ENCODE data around the gene RAB13.

The RAB13 gene

DNA sequence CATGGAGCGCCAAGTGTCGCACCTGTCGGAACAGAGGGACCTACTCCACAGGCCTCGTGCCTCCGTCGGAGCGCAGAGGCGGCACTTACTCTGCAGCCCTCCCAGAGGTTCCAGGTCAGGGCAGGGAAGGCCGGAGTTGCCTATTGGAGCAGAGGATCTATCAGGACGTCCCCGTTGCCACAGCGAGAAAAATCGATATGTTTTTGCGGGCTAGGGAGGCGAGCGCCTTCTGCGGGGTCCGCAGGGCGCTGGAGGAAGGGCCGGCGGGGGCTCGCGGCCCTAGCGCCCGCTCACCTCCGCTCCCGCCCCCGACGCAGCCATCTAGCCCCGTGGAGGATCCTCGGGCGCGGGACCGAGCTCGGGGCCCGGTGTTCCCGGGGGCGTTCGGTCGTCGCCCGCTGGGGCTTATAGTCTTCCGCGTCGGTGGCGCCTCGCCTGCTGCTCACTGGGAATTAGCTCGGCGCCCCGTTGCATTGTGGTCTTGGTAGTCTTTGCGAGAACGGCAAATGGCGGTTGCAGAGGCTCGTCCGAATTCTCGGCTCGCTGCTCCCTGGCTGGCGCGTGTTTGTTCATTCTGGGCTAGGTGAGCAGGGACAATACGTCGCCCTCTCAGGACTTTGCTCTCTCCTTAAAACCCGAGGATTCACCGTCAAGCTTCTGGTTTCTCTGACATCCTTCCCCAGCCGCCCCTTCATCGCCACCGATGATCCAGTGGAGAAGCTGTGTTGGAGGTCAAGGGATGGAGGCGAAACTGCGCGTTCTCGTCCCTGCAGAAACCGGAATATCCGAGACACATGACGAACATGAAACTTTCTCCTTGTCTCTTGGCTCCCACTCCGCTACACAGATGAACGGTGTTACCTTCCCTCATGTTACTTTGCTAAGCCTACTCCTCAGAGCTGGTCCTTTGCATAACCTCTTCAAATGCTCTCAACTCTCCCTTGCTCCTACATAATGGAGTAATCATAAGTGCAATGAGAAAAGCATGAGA is 8.6 kb downstream of the RAB13 start, which contains the start of gene JTB:
JTB (minus strand) TSS at position 425 of the 991 bp plus-strand sequence; CDS start at position 3, 422 bp downstream.
- peak; percentile 91 for DNase-seq

DNA sequence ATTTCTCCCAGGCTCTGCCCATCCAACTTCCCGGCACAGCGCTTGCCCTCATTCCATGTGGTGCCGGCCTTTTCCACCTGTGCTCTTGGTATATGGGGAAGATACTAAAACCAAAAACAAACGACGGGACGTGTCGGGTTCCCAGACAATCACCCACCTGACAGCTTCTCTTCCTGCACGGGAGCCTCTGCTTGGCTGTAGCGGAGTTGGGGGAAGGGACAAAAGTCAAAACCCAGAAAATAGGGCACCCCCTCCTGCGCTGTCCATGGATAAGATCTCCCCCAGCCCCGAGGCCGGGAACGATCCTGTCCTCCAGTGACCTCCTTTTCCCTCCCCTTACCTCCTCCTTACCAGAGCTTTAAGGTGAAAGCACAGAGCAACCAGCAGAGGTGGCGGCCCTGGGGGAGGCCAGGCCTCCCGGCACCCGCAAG is 9.3 kb downstream of the RAB13 start:
- DNase-seq = no peak

DNA sequence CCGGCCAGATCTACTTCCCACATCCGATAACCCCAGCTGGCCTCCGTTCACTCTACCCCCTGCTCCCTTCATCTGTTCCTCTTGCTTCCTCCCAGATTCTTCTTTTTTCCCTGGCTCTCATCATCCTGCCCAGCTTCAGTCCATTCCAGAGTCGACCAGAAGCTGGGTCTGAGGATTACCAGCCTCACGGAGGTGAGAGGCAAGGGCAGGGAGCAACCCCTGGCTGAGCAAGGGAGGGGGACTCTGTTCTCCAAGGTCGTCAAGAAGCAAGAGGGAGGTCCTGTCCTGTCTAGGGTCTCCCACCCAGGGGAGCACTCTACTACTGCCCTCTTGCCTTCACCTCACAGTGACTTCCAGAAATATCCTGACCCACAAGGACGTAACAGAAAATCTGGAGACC is 12.6 kb downstream of the RAB13 start:
- no peak for DNase-seq

DNA sequence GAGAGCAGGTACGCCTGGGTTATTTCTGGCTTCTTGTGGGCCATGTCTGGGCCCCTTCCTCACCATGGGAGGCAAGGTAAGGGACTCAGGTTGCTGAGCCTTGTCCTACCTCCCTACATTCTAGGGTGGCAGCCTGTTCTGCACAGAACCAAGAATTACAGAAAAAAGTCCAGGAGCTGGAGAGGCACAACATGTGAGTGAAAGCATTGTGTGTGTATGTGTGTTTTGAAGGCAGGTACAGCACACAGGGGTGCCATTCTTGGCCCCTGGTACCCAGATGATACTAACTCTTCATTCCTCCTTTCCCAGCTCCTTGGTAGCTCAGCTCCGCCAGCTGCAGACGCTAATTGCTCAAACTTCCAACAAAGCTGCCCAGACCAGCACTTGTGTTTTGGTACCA is 13.1 kb downstream of the RAB13 start:
- DNase-seq = no peak

DNA sequence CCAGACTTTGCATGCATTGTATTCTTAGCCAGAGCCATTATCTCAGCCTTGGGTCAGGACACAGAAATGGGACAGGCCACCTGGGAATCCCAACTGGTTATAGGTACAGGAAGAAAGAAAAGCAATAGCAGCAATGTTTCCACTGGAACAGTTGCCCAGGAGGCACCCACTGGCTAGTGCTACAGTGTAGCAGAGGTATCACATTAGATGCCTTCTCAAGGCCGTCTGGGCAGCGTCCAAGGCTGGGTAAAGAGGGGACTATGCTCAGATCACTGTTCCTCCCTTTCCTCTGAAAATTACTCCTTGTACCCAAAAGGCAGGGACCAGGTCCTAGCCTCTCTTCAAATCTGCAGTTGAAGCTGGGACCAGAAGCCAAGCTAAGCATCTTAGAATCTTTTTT is 15.8 kb downstream of the RAB13 start:
- no peak for DNase-seq

DNA sequence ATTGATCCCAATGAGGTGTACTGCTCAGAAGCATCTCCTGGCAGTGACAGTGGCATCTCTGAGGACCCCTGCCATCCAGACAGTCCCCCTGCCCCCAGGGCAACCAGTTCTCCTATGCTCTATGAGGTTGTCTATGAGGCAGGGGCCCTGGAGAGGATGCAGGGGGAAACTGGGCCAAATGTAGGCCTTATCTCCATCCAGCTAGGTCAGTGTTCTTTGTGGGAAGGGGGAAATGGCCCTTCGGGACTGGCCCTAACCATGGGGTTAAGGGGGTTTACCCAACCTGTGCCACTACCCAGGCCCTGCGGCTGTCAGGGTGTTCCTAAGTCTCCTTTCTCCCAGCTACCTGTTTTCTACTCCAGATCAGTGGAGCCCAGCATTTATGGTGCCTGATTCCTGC is 17.2 kb downstream of the RAB13 start:
- no peak for DNase-seq

DNA sequence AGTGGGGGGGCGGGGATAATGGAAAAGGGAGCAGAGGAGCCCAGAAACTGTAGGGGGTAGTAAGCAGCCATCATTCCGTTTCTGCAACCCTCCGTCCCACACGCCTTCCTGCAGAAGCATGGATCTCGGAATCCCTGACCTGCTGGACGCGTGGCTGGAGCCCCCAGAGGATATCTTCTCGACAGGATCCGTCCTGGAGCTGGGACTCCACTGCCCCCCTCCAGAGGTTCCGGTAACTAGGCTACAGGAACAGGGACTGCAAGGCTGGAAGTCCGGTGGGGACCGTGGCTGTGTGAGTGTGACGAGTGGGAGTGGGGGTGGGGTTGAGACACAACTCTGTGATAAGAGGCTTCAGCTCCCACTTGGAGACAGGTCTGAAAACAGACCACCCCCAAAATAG is 17.7 kb downstream of the RAB13 start:
- no peak for DNase-seq

DNA sequence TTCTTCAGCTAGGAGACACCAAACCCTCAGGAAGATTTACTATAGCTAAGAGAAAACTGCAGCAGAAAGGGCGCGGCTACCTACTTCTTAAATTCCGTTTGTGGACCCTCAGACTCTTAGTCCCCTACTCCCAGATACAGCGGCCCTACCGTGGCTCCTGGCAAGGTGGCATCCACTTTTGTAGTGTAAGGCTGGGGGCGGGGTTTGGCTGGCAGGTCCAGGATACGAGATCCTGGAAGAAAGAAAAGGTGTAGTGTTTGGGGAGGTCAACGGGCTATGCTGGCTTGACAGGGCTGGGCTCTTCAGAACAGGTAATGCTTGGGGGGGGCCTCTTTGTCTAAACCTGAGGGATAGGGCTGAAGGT is 18.2 kb downstream of the RAB13 start:
- peak; percentile 48 for DNase-seq

DNA sequence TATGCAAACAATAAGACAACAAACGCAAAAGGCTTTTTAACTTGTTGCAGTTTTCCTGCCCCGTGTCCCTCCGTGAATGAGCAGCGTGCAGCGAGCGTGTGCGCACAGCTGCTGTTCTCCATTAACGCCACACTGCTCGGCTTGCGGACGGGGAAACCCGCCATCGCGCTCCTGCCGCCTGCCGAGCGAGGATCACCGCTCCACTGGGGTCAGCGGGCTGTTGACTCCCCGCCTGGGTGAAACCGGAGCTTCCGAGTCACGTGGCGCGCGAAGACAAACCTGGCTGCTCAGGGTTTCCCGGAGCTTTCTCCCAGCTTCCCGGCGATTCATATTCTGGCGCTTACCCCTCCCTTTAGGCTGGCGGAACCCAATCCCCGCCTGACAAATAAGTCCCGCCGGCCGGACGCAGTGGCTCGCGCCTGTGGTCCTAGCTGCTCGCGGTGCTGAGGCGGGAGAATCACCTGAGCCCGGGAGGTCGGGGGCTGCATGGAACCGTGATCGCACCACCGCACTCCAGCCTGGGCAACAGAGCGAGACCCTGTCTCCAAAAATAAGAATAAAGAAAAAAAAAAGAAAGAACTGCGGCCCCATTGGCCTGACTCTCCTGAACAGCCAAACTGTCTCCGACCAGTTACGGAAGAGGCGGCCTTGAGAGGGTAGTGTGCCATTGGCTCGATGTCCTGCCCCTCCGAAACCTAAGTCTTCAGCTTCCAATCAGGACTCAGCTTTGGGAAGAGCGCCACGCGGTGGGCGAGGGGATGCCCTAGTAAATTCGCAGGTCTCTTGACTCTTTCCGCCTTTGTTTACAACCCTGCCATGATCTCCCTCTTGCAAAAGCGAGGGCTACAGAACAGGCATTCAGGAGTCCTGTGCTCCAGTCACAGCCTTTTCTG is 18.8 kb downstream of the RAB13 start, which contains the start of gene CREB3L4:
CREB3L4 (plus strand) TSS at position 796 of the 893 bp plus-strand sequence. CDS start 624 bp downstream, outside the sequence.
- peak; percentile 95 for DNase-seq

DNA sequence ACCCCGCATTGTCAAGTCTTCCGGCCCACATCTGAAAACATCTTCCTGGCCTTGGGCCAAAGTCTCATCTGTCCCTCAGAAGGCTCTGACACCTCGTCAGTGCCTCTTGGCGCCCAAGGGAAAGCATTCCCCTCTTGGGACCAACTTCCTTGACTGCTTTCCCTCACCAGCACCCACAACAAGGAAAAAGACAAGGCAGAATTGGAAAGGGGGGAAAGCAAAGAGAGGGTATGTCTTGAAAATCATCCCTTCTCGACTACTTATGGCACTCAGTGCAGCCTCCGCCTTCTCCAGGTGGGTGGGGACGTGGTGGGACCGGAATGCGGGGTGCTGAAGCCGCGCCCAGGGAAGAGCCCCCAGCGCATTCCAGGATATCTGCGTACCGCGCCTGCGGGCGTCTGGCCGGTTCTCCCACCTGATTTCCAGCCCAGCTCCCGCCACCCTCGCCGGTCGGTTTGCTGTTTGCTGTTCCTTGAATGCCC is 22.2 kb downstream of the RAB13 start:
- peak; percentile 67 for DNase-seq

DNA sequence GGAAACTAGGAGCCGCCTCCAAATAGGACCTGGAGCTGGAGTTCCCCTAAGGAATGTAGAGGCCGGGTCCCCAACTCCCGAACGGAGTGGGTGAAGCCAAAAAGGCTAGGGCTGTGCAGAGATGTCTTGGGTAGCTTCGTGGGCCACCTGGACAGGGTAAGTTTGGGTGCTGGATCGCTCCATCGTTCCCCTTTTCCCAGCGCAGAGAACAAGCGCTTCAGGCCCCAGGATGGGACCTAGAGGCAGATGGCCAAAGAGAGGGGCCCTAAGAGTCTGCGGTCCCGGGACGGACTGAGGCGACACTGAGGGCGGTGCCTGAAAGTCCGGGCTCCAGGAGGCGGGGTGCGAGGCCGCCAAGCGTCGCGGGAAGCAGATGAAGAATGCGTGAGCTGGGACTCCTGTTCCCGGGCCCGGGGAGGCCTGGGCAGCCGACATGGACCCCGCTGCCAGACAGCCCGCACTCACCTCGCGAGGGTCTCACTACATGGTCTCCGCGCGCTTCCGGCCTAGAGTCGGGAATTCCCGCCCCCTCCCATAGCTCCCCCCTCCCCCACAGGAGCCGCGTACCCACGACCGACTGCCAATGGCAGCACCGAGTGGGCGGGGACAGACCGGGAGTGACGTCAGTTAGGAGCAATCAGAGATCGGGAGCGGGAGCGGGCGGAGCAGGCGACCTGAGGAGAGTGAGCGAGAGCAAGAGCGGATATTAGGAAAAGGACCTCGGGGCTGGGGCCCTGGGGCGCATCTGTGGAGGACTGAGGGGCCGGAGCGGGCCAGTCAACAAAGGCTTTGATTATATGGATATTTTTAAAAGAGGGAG is 22.9 kb downstream of the RAB13 start, which contains the start of gene SLC39A1:
SLC39A1 (minus strand) TSS at position 508 of the 820 bp plus-strand sequence. CDS start 822 bp downstream, outside the sequence.
- DNase-seq = peak; percentile 99

DNA sequence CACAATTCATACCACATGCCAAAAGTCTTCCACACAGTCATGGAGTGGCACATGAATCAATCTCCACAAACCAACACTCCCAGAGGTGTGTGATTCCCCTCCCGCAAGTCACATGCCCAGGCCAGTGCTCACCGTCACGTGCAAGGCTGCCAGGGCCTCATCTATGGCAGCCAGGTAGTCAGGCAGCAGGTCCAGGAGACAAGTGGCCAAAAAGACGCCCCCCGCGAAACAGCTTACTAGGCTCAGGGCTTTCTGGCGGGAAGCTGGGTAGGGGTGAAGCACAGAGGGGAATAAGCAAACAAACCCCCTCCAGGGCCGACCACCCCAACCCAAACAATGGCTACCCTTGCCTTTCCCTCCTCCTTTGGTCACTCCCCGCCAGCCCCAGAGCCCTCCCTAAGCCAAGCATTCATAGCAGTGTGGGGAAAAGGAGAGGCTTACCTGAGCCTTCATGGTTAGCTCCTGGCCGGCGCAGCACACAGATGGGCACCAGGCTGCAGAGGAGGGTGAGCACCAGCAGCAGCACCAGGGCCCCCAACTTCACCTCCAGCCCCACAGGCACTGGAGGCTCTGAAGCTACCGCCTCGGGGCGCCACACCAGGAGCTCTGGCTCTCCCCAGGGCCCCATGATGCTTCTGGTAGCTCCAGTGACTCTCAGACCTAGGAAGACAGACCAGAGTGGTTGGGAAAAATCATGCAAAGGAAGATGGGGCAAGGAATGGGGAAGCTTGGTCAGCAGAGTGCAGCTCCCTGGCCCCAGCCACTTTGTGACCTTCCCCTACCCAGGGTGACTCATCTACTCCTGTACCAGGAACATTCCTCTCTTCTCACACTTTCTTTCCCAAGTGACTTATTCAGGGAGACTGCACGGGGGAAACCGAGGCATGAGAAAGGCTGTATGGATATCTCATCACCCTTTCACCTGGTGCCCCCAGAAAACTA is 23.8 kb downstream of the RAB13 start:
- DNase-seq = peak; percentile 37

DNA sequence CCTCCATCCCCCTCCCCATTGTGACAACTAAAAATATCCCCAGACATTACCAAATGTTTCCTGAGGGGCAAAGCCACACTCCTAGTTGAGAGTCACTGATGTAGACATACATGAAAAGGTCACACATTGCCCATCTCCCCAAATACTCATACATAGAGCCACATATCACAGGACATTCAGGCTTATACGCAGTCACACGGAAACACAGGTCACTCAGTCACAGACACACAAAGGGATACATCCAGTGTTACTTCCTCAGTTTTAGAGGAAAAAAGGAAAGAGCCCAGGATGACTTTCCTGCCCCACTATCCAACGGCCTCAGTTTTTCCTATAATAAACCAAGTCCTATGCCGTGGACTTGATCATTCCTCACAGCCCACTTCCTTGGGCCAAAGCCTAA is 24.7 kb downstream of the RAB13 start:
- peak; percentile 10 for DNase-seq

DNA sequence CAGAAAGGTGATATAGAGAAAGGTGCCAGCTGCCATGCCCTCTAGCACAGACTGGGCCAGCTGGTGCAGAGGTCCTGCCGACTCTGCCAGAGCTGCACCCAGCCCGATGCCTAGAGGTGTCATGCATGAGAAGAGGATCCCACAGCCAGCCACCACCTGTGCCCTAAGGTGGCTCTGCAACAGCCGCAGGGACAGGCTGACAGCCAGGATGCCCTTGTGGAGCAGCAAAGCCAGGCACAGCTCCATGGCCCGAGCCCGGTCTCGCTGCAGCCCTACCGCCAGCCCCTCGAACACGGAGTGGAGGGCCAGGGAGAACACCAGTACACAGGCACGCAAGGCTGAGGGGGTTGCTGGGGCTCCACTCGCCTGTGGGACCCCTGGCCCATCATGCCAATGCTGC is 25.9 kb downstream of the RAB13 start:
- no peak for DNase-seq

DNA sequence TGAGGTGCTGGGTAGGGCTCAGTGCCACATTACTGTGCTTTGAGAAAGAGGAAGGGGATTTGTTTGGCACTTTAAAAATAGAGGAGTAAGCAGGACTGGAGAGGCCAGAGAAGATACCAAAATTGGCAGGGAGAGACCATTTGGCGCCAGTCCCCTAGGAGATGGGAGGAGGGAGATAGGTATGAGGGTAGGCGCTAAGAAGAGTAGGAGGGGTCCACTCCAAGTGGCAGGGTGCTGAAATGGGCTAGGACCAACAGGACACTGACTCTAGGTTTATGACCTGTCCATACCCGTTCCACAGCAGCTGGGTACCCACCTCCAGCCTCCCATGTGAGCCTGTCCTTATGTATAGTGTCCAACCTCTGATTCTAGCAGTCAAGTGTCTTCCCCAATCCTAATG is 26.7 kb downstream of the RAB13 start:
- DNase-seq = no peak

DNA sequence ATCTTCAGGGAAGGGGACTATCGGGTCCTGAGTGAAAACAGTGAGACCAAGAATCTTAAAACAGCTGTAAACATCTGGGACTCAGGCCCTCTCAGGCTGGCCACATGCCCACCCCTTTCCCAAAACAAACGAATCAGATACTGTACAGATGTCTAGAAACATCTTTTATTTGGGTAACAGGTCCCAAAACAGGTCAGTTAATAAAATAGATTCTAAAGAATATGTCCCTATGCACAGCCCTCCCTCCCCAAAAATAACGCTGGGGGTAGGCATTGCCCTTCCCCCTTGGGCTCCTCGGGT is 27.2 kb downstream of the RAB13 start:
- DNase-seq = no peak

DNA sequence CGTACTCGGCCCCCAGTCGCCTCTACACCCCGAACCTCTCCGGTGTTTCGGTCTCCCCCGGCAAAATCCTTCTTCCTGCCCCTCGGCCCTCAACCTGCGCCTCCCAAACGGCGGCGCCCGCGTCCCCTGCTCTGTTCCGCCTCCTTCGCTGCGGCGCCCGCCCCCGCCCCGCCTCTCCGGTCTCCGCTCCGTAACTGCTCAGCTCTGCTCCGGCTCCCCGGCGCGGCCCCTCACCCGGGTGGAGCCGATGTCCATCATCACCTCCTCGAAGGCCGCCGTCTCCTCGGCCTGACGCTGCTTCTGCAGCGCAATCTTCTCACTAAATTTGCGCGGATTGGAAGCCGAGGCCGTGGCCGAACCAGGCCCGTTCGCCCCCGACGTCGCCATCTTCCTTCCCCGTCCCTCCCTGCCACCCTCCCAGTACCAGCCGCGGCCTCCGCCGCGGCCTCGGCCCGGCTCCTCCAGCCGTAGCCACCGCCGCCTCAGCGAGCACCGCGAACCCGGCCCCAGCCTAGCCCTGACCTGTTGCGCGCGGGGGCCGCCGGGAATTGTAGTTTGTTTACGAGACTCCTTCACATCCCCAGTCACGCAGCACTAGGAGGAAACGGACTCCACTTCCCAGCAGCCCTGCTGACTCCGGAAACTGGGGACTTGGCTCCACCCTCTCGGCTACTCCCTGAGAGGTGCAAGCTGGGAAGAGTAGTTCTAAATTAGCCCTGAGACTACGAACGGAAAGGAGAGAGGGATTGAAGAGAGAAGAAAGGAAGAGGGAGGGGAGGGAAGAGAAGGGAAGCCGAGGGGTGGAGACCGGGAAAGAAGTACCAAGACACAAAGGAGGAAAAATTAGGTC is 27.8 kb downstream of the RAB13 start, which contains the start of gene CRTC2:
CRTC2 (minus strand) TSS at position 502 of the 850 bp plus-strand sequence; CDS start at position 387, 115 bp downstream.
- DNase-seq = peak; percentile 99

DNA sequence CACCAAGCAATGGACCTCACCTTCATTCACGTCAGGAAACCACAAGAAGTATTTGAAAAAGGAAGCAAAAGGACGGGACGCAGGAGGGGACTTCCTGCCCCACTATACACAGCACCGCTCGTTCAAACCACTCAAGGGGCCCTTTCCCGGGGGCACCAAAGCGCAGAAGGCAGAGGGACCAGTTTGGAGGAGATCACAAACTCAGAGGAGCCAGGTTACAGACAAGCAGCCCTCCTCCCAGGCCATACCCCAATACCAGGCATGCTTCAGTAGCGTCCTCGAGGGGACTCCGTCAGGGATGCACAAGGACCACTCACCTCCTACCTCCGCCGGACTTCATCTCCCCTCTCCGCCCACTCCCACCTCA is 28.4 kb downstream of the RAB13 start:
- DNase-seq = no peak

DNA sequence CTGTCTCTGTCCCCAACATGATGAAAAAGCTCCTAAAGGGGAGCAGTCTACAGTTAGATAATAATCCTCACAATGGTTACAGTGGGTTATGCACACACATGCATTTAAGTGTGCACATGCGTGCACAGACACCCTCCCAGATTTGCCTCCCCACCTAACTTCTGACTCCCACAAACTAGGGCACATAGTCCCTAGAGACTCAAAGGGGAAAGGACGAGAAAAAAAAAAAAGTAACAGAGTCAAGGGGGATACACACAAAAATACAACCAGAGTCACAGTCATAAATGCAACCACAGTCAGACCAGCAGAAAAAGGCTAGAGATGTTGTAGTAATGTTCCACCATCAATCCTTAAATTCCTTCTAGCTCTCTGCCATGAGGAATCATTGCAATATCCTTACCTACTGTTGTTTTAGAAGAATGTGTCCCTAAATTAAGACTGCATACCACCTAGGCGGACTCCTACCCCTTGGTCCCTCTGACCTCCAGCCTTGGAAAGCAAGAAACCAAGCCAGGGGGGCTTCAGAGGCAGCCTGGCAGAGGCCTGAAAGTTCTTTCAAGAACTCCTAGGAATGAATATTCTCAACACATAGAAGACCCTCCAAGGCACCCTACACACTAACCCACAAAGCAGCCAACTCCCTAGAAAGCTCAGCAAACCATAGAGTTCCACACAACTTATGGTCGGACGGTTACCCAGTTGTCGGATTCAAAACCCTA is 29.0 kb downstream of the RAB13 start:
- no peak for DNase-seq

All from left hindlimb (tissue), 1 donor.